Upper lobe of left lung (tissue), 6 donors: Measurements from ENCODE around the gene ADAP1. TPM values are rescaled to one million over a fixed set of nuclear protein-coding genes. Genes with fewer than 3 reads are reported as not detected.

ENCODE experiments used
- ATAC-seq, 2 donors: fragments of 200-7000 bp; cut with Tn5 transposase; one replicate each; pipeline ENCODE4 v1.9.1; 2022; ENCODE audit warnings: mild to moderate bottlenecking in 2 of 2, moderate library complexity in 2 of 2; ENCODE audit not compliant: low FRiP score in 2 of 2
- DNase-seq, 2 donors: peaks; one replicate each; pipeline ENCODE4 v3.0.0-alpha.2; 2019 to 2020
- H3K27ac ChIP-seq, 4 donors: fragments of 200-600 bp; sonication (generic); one replicate each; pipeline ENCODE4 v1.5.1; 2016 to 2019
- H3K27me3 ChIP-seq, 4 donors: fragments of 200-600 bp; sonication (generic); one replicate each; pipeline ENCODE4 v1.5.1; 2017 to 2019
- H3K36me3 ChIP-seq, 4 donors: fragments of 200-600 bp; sonication (generic); one replicate each; pipeline ENCODE4 v1.5.1; 2016 to 2019
- H3K4me1 ChIP-seq, 4 donors: fragments of 200-600 bp; sonication (generic); one replicate each; pipeline ENCODE4 v1.5.1; 2018 to 2019
- H3K4me3 ChIP-seq, 4 donors: fragments of 200-600 bp; sonication (generic); one replicate each; pipeline ENCODE4 v1.5.1; 2017 to 2019; ENCODE audit warnings: mild to moderate bottlenecking in 2 of 4, moderate library complexity in 1 of 4
- H3K9me3 ChIP-seq, 4 donors: fragments of 200-600 bp; sonication (generic); one replicate each; pipeline ENCODE4 v1.5.1; 2018 to 2019
- EP300 ChIP-seq, 4 donors: sonication (generic); formaldehyde crosslinking; IDR thresholded peaks; one replicate each; pipeline ENCODE4 v1.5.1; 2017; ENCODE audit warnings: antibody characterized with exemption in 4 of 4, control low read depth in 2 of 4
- POLR2A ChIP-seq, 4 donors: fragments of 450-650 bp; IDR thresholded peaks; one replicate each; pipeline ENCODE4 v1.5.1; 2016 to 2017; ENCODE audit warnings: antibody characterized with exemption in 4 of 4, mild to moderate bottlenecking in 2 of 4
- POLR2AphosphoS5 ChIP-seq, 2 donors: sonication (generic); formaldehyde crosslinking; IDR thresholded peaks; one replicate each; pipeline ENCODE4 v1.5.1; 2017; ENCODE audit warnings: antibody characterized with exemption in 2 of 2
- whole genome bisulfite sequencing, 2 donors: methylation state at CpG; one replicate each; pipeline ENCODE4 v1.1.5; 2017 to 2018; 5-methylcytosine and 5-hydroxymethylcytosine counted together
- total RNA-seq, 6 donors: library from RNA; depleted of rRNA in 4 of 6; stranded (reverse); fragments of >200 nt in 4 of 6; gene quantifications; one replicate each; pipeline versions ENCODE4 v1.1.0 to v1.2.1, GENCODE V29; 2016 to 2021
- TF ChIP-seq, protein P1 (sequence below), 6 experiments: fragments of 450-650 bp in 4 of 6; fragments of 200-600 bp in 2 of 6; sonication (generic) in 2 of 6; IDR thresholded peaks; one replicate each; pipeline ENCODE4 v1.5.1; 2016 to 2019; ENCODE audit warnings: antibody characterized with exemption in 6 of 6
- donor health status: DM: no; HTN: no; CAD: no; lungs with moderate emphysema.
- donor health status: DM: no; HTN: yes; CAD: no; lungs with severe emphysema.

Gene ADAP1
- total RNA-seq, 6 donors from 2014 or later = 31.0 to 109 (median 37.5) TPM

DNA sequence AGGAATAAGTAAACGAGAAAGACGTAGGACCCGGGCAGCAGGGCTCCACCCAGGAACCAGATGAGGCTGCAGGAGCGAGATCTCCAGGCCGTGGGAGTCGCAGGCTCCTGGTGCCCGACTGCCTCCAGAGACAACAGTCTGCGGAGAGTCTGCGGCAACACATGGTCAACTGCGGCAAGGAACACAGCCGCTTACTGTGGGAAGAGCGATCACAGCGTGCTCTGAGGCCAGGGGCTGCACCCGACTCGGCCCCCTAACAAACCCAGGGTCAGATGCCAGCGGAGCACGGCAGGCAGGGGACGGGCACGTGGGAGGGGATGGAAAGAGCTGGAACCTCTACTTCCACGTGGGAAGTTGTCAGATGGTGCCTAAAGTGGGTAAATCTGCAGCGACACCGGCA lies 51.5 kb downstream of the ADAP1 start:
- no peak overlapping the region for H3K27ac ChIP-seq
- no peaks in the 10 kb centered on the region for H3K27me3 ChIP-seq
- ATAC-seq (no peak), DNase-seq (peak in 1 of 2 donors; percentile 53)
- H3K36me3 ChIP-seq = peaks cover 0 to 17% (median 9%) of the 10 kb centered on the region in 4 donors
- no peak for TF ChIP-seq POLR2AphosphoS5 (IDR thresholded peaks at IDR 0.05)
- no peak for TF ChIP-seq EP300 (IDR thresholded peaks at IDR 0.05)
- no peak for TF ChIP-seq POLR2A (IDR thresholded peaks at IDR 0.05)
- TF ChIP-seq, protein P1, sequence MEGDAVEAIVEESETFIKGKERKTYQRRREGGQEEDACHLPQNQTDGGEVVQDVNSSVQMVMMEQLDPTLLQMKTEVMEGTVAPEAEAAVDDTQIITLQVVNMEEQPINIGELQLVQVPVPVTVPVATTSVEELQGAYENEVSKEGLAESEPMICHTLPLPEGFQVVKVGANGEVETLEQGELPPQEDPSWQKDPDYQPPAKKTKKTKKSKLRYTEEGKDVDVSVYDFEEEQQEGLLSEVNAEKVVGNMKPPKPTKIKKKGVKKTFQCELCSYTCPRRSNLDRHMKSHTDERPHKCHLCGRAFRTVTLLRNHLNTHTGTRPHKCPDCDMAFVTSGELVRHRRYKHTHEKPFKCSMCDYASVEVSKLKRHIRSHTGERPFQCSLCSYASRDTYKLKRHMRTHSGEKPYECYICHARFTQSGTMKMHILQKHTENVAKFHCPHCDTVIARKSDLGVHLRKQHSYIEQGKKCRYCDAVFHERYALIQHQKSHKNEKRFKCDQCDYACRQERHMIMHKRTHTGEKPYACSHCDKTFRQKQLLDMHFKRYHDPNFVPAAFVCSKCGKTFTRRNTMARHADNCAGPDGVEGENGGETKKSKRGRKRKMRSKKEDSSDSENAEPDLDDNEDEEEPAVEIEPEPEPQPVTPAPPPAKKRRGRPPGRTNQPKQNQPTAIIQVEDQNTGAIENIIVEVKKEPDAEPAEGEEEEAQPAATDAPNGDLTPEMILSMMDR (IDR thresholded peaks at IDR 0.05) = no peak
- H3K4me3 ChIP-seq = no peak overlapping the region
- peaks cover 12 to 20% (median 16%) of the 10 kb centered on the region in 4 donors for H3K4me1 ChIP-seq
- H3K9me3 ChIP-seq = no peaks in the 10 kb centered on the region
- 91 to 93% methylated on average over 22 of the region's 22 CpGs for WGBS, 2 donors

DNA sequence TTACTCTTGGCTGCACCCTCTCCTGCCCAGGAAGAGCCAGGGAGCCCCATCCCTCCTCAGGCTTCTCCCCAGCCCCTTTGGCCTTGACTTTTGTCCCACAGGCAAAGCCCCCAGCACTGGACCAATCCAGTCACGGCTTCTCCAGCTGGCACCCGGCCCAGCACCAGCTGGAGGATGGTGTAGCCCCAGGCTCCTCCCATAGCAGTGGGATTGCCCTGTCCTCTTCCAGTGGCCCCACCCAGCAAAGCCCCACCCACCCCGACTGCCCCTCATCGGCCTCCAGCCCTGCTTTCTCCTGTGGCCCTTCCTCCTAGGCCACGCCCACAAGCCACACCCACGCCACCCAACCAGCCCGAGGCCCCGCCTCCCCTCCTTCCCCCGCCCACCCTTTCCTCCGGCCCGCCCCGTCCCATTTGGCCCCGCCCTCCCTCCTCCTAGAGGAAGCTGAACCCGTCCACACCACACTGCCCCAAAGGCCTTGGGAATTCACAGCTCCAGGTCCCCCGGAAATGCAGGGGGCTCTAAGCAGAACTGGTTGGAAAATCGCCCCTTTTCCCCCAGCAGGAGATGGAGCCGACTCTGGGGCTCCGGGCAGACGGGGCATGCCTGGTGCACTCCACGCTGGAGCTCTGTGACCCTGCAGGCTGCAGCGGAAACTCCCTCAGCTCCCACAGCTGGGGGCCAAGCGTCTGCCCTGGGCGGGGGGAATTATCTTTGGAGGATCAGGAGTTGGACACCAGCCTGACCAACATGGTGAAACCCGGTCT lies 52.9 kb downstream of the ADAP1 start:
- peak overlapping the region in 1 of 4 donors; percentile 37 for H3K27ac ChIP-seq

DNA sequence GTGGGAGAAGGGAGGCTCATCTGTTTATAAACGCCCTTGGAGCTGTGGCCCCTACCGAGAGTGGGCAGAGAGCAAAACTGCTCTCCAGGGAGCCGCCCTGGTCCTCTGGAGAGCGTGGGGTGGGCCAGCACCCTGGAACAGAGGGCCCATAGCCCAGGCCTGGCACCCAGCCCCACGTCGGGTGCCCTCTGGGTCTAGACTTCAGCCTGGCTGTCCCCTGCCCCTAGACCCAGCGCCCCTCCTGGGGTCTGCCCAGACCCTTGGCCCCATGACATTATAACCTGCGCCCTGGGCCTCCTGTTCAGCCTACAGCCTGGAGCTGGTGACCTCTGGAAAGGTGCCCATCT lies 53.5 kb downstream of the ADAP1 start:
- no peak overlapping the region for H3K4me3 ChIP-seq
- peak in 1 of 2 donors; percentile 76 for DNase-seq
- peak in 1 of 2 donors; percentile 2 for ATAC-seq

More for the DNA sequence above, 52.9 kb downstream of the ADAP1 start:
- Histone ChIP-seq H3K27me3 (no peaks in the 10 kb centered on the region), H3K9me3 (no peaks in the 10 kb centered on the region), H3K4me3 (no peak overlapping the region), H3K36me3 (peaks cover 0 to 30% (median 22%) of the 10 kb centered on the region in 4 donors), H3K4me1 (peaks cover 15 to 25% (median 22%) of the 10 kb centered on the region in 4 donors)
- no peak for TF ChIP-seq POLR2AphosphoS5 (IDR thresholded peaks at IDR 0.05)
- no peak for TF ChIP-seq POLR2A (IDR thresholded peaks at IDR 0.05)
- TF ChIP-seq, protein P1 (IDR thresholded peaks at IDR 0.05) = no peak
- no peak for TF ChIP-seq EP300 (IDR thresholded peaks at IDR 0.05)
- peak; percentile 60 to 67 for ATAC-seq
- peak; percentile 87 to 88 for DNase-seq
- WGBS, 2 donors = 42 to 45% methylated on average over 8 to 12 of the region's 24 CpGs

DNA sequence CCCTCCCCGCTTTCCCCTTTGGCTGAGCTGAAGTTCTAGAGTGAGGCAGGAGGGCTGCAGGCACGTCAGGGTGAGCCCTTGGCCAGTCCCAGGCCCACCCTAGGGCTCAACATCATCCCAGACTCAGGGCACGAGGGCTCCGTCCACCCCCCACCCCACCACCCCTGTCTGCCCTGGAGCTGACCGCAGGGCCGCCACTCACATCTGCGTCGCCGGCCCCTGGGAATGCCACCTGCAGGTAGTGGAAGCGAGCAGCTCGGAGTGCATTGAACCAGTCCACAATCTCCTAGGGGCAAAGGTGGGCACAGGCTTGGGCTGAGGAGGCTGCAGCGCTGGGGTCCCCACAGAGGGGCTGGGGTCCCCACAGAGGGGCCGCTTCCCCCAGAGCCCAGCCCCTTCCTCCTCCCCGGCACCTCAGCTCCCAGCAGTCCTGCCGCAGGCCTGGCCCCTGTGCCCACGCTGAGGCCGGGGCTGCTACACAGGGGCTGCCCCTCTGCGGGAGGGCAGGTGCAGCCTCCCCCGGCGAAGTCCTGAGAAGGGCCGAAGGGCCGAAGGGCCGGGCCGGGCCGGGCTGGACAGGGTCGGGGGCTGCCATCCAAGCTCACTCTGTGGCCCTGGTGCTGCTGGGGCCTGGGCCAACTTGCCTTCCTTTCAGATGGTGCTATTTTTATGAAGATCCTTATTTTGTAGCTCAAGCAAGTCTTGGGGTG lies 54.0 kb downstream of the ADAP1 start:
- Histone ChIP-seq H3K36me3 (peaks cover 2 to 41% (median 33%) of the 10 kb centered on the region in 4 donors), H3K4me3 (no peak overlapping the region), H3K9me3 (no peaks in the 10 kb centered on the region), H3K27me3 (no peaks in the 10 kb centered on the region), H3K4me1 (peaks cover 15 to 25% (median 22%) of the 10 kb centered on the region in 4 donors), H3K27ac (peak overlapping the region in 1 of 4 donors; percentile 37)
- no peak for ATAC-seq
- 85 to 89% methylated on average over 10 to 19 of the region's 26 CpGs for WGBS, 2 donors
- no peak for TF ChIP-seq POLR2A (IDR thresholded peaks at IDR 0.05)
- TF ChIP-seq EP300 (IDR thresholded peaks at IDR 0.05) = no peak
- TF ChIP-seq, protein P1 (IDR thresholded peaks at IDR 0.05) = no peak
- no peak for TF ChIP-seq POLR2AphosphoS5 (IDR thresholded peaks at IDR 0.05)
- peak in 1 of 2 donors; percentile 76 for DNase-seq

More for the DNA sequence above, 53.5 kb downstream of the ADAP1 start:
- peaks cover 15 to 25% (median 22%) of the 10 kb centered on the region in 4 donors for H3K4me1 ChIP-seq
- WGBS, 2 donors = 80 to 87% methylated on average over 2 to 8 of the region's 8 CpGs
- TF ChIP-seq POLR2A (IDR thresholded peaks at IDR 0.05) = no peak
- TF ChIP-seq POLR2AphosphoS5 (IDR thresholded peaks at IDR 0.05) = no peak
- no peaks in the 10 kb centered on the region for H3K9me3 ChIP-seq
- H3K27ac ChIP-seq = peak overlapping the region in 1 of 4 donors; percentile 37
- H3K36me3 ChIP-seq = peaks cover 0 to 36% (median 28%) of the 10 kb centered on the region in 4 donors
- no peaks in the 10 kb centered on the region for H3K27me3 ChIP-seq

DNA sequence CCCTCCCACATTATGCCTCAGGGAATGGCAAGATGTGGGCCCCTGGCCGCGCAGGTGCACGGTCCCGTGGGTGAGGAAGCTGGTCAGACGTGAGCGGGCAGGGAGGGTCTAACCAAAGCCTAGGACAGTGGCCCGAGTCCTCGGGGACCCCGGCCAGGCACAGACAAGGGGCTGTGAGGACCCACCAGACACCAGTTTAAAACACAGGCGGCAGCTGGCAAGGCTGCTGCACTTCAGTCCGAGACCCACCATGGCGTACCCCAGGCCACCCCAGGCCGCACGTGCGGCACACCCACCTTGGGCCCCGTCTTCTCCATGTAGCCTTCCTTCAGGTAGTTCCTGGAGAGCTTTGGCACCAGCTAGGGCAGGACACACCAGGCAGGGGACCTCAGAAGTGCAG lies 54.7 kb downstream of the ADAP1 start:
- peak in 1 of 2 donors; percentile 81 for DNase-seq
- H3K27ac ChIP-seq = no peak overlapping the region
- H3K4me3 ChIP-seq = no peak overlapping the region
- peaks cover 9 to 48% (median 40%) of the 10 kb centered on the region in 4 donors for H3K36me3 ChIP-seq
- no peaks in the 10 kb centered on the region for H3K27me3 ChIP-seq
- no peak for ATAC-seq
- no peak for TF ChIP-seq EP300 (IDR thresholded peaks at IDR 0.05)
- no peak for TF ChIP-seq POLR2A (IDR thresholded peaks at IDR 0.05)
- TF ChIP-seq, protein P1 (IDR thresholded peaks at IDR 0.05) = no peak
- TF ChIP-seq POLR2AphosphoS5 (IDR thresholded peaks at IDR 0.05) = no peak
- peaks cover 15 to 25% (median 22%) of the 10 kb centered on the region in 4 donors for H3K4me1 ChIP-seq
- H3K9me3 ChIP-seq = no peaks in the 10 kb centered on the region
- WGBS, 2 donors = 95 to 96% methylated on average over 7 to 16 of the region's 16 CpGs
